SK-N-SH (cell line): ENCODE results near the gene INTS1. TPM values are rescaled to one million over a fixed set of nuclear protein-coding genes. Genes with fewer than 3 reads are reported as not detected.

Experiments
- CTCF ChIA-PET: fragments of 300-600, 350-600 bp; formaldehyde crosslinking; extraction: SDS; loops from one replicate; lab custom pipeline; 2021; lab: Yijun Ruan, JAX
- POLR2A ChIA-PET: fragments of 350-600 bp; sonication (Branson Sonifier 250); formaldehyde crosslinking; extraction: SDS; loops from one replicate; lab custom pipeline; 2020; ENCODE audit warnings: antibody characterized with exemption, inconsistent platforms; lab: Yijun Ruan, JAX
- DNase-seq: peaks from one replicate; pipeline ENCODE4 v3.0.0; 2012
- H2AFZ ChIP-seq: fragments of 200-600 bp; sonication (generic); 2 replicates; pipeline ENCODE4 v1.8.1; 2016; ENCODE audit warnings: antibody characterized with exemption, mild to moderate bottlenecking, low read depth
- H3F3A ChIP-seq: fragments of 200-600 bp; sonication (generic); replicated peaks from 2 replicates; pipeline ENCODE3; 2016; ENCODE audit warnings: antibody characterized with exemption, mild to moderate bottlenecking; ENCODE audit not compliant: insufficient read depth
- H3K27ac ChIP-seq, 2 experiments: fragments of 200-500 bp in 1 of 2; fragments of 200-600 bp in 1 of 2; sonication (Bioruptor generic) in 1 of 2; sonication (generic), shearing (Covaris generic) in 1 of 2; 2 replicates each; pipeline versions ENCODE4 v1.5.1 to v1.6.1; 2014 to 2016; ENCODE audit warnings: low read depth in 2 of 2, inconsistent platforms in 1 of 2, low read length in 1 of 2, mild to moderate bottlenecking in 1 of 2, mixed read lengths in 1 of 2
- H3K27me3 ChIP-seq: fragments of 200-600 bp; sonication (generic), shearing (Covaris generic); 2 replicates; pipeline ENCODE4 v1.6.1; 2016; ENCODE audit warnings: mixed run types; ENCODE audit not compliant: insufficient read depth
- H3K36me3 ChIP-seq, 2 experiments: fragments of 200-500 bp in 1 of 2; fragments of 200-600 bp in 1 of 2; sonication (Bioruptor generic) in 1 of 2; sonication (generic) in 1 of 2; replicated peaks in 1 of 2; 2 replicates each; pipeline versions ENCODE3 to v1.5.1; 2014 to 2016; ENCODE audit warnings: low read length in 1 of 2, mild to moderate bottlenecking in 1 of 2; ENCODE audit not compliant: insufficient read depth in 2 of 2, control insufficient read depth in 1 of 2
- H3K4me1 ChIP-seq, 2 experiments: fragments of 200-500 bp in 1 of 2; fragments of 200-600 bp in 1 of 2; sonication (Bioruptor generic) in 1 of 2; sonication (generic), shearing (Covaris generic) in 1 of 2; 2 replicates each; pipeline versions ENCODE4 v1.5.1 to v1.6.1; 2014 to 2016; ENCODE audit warnings: low read depth in 1 of 2, low read length in 1 of 2, mixed run types in 1 of 2; ENCODE audit not compliant: insufficient read depth in 2 of 2, control insufficient read depth in 1 of 2
- H3K4me2 ChIP-seq: fragments of 200-600 bp; sonication (generic), shearing (Covaris generic); 2 replicates; pipeline ENCODE4 v1.6.1; 2017; ENCODE audit warnings: mixed run types
- H3K4me3 ChIP-seq, 2 experiments: fragments of 200-500 bp in 1 of 2; fragments of 200-600 bp in 1 of 2; sonication (Bioruptor generic) in 1 of 2; sonication (generic), shearing (Covaris generic) in 1 of 2; 2 replicates each; pipeline versions ENCODE4 v1.5.1 to v1.8.1; 2014 to 2016; ENCODE audit warnings: low read depth in 2 of 2, inconsistent platforms in 1 of 2, low read length in 1 of 2, mild to moderate bottlenecking in 1 of 2, mixed read lengths in 1 of 2, moderate library complexity in 1 of 2
- H3K79me2 ChIP-seq: fragments of 200-600 bp; sonication (generic); 2 replicates; pipeline ENCODE4 v1.8.1; 2017; ENCODE audit warnings: mild to moderate bottlenecking; ENCODE audit not compliant: insufficient read depth
- H3K9ac ChIP-seq: fragments of 200-600 bp; sonication (generic); 2 replicates; pipeline ENCODE4 v1.6.1; 2017; ENCODE audit warnings: mixed run types
- H3K9me2 ChIP-seq: fragments of 200-600 bp; sonication (generic); 2 replicates; pipeline ENCODE4 v1.6.1; 2017; ENCODE audit warnings: mixed run types
- H3K9me3 ChIP-seq: fragments of 200-600 bp; sonication (generic); 2 replicates; pipeline ENCODE4 v1.6.1; 2017; ENCODE audit warnings: mixed run types, mild to moderate bottlenecking, moderate library complexity
- H4K20me1 ChIP-seq: fragments of 200-600 bp; sonication (generic); 2 replicates; pipeline ENCODE4 v1.6.1; 2017; ENCODE audit warnings: mild to moderate bottlenecking, mixed run types; ENCODE audit not compliant: insufficient read depth
- ELF1 ChIP-seq: IDR thresholded peaks from 2 replicates; pipeline ENCODE4 v1.4.0; 2012
- EP300 ChIP-seq, 2 experiments: IDR thresholded peaks; 2 replicates each; pipeline versions ENCODE4 v1.4.0 to v1.6.1; 2012; ENCODE audit warnings: borderline replicate concordance in 1 of 2, low read depth in 1 of 2, low read length in 1 of 2
- EZH2phosphoT487 ChIP-seq: fragments of 200-600 bp; sonication (generic); IDR thresholded peaks from 2 replicates; pipeline ENCODE4 v1.6.1; 2017; ENCODE audit warnings: low read depth, mixed run types, mild to moderate bottlenecking, antibody characterized with exemption, moderate library complexity, borderline replicate concordance
- GATA2 ChIP-seq: sonication (generic); formaldehyde crosslinking; IDR thresholded peaks from 2 replicates; pipeline ENCODE4 v1.5.0; 2020; ENCODE audit warnings: mild to moderate bottlenecking, missing genetic modification reagents
- JUND ChIP-seq: IDR thresholded peaks from 2 replicates; pipeline ENCODE4 v1.4.0; 2012
- MEF2A ChIP-seq: IDR thresholded peaks from 2 replicates; pipeline ENCODE4 v1.4.0; 2012; ENCODE audit warnings: low read depth, borderline replicate concordance
- NRF1 ChIP-seq: IDR thresholded peaks from 2 replicates; pipeline ENCODE4 v1.6.1; 2012; ENCODE audit warnings: low read depth, mild to moderate bottlenecking, low read length
- POLR2AphosphoS5 ChIP-seq: IDR thresholded peaks from 2 replicates; pipeline ENCODE4 v1.6.1; 2012; ENCODE audit warnings: low read depth, low read length
- RCOR1 ChIP-seq: fragments of 150-350 bp; IDR thresholded peaks from 2 replicates; pipeline ENCODE4 v1.6.1; 2017; ENCODE audit warnings: antibody characterized with exemption, low read length
- RFX5 ChIP-seq: IDR thresholded peaks from 2 replicates; pipeline ENCODE4 v1.6.1; 2012; ENCODE audit warnings: mild to moderate bottlenecking, improper control_type of control experiment, low read length
- RXRA ChIP-seq: IDR thresholded peaks from 2 replicates; pipeline ENCODE4 v1.4.0; 2012; ENCODE audit warnings: low read depth, mild to moderate bottlenecking, borderline replicate concordance
- SIN3A ChIP-seq: IDR thresholded peaks from 2 replicates; pipeline ENCODE4 v1.6.1; 2012; ENCODE audit warnings: low read depth, mild to moderate bottlenecking, low read length, moderate library complexity, borderline replicate concordance
- TEAD4 ChIP-seq: IDR thresholded peaks from 2 replicates; pipeline ENCODE4 v1.4.0; 2012; ENCODE audit warnings: mild to moderate bottlenecking, borderline replicate concordance; ENCODE audit not compliant: insufficient read depth
- YY1 ChIP-seq: IDR thresholded peaks from 2 replicates; pipeline ENCODE4 v1.4.0; 2012; ENCODE audit warnings: low read depth, mild to moderate bottlenecking
- WGBS: methylation state at CpG from one replicate; pipeline ENCODE4 v1.1.6; 2017; ENCODE audit warnings: low lambda C conversion rate; 5-methylcytosine and 5-hydroxymethylcytosine counted together
- polyA plus RNA-seq, 3 experiments: library from polyadenylated mRNA; depleted of rRNA; stranded (reverse); fragments of >200 nt; gene quantifications; 2 replicates each; pipeline ENCODE4 v1.2.3, GENCODE V29; 2012
- TF ChIP-seq, protein P1 (sequence below): IDR thresholded peaks from 2 replicates; pipeline ENCODE4 v1.4.0; 2012; ENCODE audit warnings: low read depth, borderline replicate concordance
- TF ChIP-seq, protein P2 (sequence below): IDR thresholded peaks from 2 replicates; pipeline ENCODE4 v1.4.0; 2012; ENCODE audit warnings: low read depth, borderline replicate concordance
- TF ChIP-seq, protein P3 (sequence below): fragments of 200-600 bp; sonication (generic); IDR thresholded peaks from 2 replicates; pipeline ENCODE4 v1.6.1; 2017; ENCODE audit warnings: antibody characterized with exemption, mild to moderate bottlenecking, moderate library complexity
- TF ChIP-seq, protein P4 (sequence below): IDR thresholded peaks from 2 replicates; pipeline ENCODE4 v1.4.0; 2012; ENCODE audit warnings: low read depth
- TF ChIP-seq, protein P5 (sequence below): fragments of 150-350 bp; IDR thresholded peaks from 2 replicates; pipeline ENCODE4 v1.6.1; 2017; ENCODE audit warnings: antibody characterized with exemption, low read length, low read depth, borderline replicate concordance

The INTS1 gene
- polyA plus RNA-seq, 1 of the 3 experiments (the other 2 are of a cell fraction): 48.1 TPM

DNA sequence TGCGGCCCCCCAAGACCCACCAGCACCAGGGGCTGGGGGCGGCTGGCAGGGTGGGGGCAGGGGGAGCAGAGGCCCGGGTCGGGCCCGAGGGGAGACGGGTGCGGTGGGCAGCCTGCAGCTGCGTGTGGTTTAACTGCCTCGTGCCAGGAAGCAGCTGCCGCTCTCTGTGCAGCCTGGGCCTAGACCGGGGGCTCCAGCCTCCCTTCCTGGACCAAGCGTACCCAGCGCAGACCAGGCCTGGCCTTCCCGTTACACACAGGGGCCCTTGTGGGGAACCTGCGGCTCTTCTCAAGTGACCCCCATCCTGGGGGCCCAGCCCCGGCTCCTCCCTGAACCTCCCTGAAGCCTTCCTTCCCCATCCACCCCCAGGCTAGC is 6.6 kb upstream of the INTS1 start:
- peaks cover 11% of the 10 kb centered on the region for H3F3A ChIP-seq
- H3K9ac ChIP-seq: no peak overlapping the region
- H3K79me2 ChIP-seq: no peaks in the 10 kb centered on the region
- ChIA-PET POLR2A (no interaction called here), CTCF (interaction anchor here (0.6 to 1.3 kb wide), 3 partner anchors 52 to 424 kb away, joined by 3 to 4 read pairs (median 3); no protein-coding TSS in a partner anchor)
- TF ChIP-seq, protein P1, sequence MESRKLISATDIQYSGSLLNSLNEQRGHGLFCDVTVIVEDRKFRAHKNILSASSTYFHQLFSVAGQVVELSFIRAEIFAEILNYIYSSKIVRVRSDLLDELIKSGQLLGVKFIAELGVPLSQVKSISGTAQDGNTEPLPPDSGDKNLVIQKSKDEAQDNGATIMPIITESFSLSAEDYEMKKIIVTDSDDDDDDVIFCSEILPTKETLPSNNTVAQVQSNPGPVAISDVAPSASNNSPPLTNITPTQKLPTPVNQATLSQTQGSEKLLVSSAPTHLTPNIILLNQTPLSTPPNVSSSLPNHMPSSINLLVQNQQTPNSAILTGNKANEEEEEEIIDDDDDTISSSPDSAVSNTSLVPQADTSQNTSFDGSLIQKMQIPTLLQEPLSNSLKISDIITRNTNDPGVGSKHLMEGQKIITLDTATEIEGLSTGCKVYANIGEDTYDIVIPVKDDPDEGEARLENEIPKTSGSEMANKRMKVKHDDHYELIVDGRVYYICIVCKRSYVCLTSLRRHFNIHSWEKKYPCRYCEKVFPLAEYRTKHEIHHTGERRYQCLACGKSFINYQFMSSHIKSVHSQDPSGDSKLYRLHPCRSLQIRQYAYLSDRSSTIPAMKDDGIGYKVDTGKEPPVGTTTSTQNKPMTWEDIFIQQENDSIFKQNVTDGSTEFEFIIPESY: no peak
- TF ChIP-seq YY1 (no peak), POLR2AphosphoS5 (no peak), RFX5 (no peak), EZH2phosphoT487 (no peak), SIN3A (no peak), MEF2A (no peak), NRF1 (no peak), EP300 (IDR thresholded peaks at IDR 0.05; ENCODE audit: borderline replicate concordance in 1 of 2, low read depth in 1 of 2, low read length in 1 of 2) (no peak), ELF1 (no peak), GATA2 (no peak), RXRA (no peak), RCOR1 (no peak), JUND (no peak), TEAD4 (no peak)
- TF ChIP-seq, protein P2, sequence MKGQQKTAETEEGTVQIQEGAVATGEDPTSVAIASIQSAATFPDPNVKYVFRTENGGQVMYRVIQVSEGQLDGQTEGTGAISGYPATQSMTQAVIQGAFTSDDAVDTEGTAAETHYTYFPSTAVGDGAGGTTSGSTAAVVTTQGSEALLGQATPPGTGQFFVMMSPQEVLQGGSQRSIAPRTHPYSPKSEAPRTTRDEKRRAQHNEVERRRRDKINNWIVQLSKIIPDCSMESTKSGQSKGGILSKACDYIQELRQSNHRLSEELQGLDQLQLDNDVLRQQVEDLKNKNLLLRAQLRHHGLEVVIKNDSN: no peak
- TF ChIP-seq, protein P3, sequence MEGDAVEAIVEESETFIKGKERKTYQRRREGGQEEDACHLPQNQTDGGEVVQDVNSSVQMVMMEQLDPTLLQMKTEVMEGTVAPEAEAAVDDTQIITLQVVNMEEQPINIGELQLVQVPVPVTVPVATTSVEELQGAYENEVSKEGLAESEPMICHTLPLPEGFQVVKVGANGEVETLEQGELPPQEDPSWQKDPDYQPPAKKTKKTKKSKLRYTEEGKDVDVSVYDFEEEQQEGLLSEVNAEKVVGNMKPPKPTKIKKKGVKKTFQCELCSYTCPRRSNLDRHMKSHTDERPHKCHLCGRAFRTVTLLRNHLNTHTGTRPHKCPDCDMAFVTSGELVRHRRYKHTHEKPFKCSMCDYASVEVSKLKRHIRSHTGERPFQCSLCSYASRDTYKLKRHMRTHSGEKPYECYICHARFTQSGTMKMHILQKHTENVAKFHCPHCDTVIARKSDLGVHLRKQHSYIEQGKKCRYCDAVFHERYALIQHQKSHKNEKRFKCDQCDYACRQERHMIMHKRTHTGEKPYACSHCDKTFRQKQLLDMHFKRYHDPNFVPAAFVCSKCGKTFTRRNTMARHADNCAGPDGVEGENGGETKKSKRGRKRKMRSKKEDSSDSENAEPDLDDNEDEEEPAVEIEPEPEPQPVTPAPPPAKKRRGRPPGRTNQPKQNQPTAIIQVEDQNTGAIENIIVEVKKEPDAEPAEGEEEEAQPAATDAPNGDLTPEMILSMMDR: no peak
- TF ChIP-seq, protein P4, sequence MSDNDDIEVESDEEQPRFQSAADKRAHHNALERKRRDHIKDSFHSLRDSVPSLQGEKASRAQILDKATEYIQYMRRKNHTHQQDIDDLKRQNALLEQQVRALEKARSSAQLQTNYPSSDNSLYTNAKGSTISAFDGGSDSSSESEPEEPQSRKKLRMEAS: no peak
- TF ChIP-seq, protein P5, sequence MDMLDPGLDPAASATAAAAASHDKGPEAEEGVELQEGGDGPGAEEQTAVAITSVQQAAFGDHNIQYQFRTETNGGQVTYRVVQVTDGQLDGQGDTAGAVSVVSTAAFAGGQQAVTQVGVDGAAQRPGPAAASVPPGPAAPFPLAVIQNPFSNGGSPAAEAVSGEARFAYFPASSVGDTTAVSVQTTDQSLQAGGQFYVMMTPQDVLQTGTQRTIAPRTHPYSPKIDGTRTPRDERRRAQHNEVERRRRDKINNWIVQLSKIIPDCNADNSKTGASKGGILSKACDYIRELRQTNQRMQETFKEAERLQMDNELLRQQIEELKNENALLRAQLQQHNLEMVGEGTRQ: no peak
- no peaks in the 10 kb centered on the region for H3K9me2 ChIP-seq
- 96% methylated on average over 9 of the region's 16 CpGs for WGBS
- H3K27ac ChIP-seq: no peak overlapping the region
- H3K4me3 ChIP-seq: no peak overlapping the region
- H3K4me1 ChIP-seq: peaks cover 4 to 12% of the 10 kb centered on the region in 2 experiments; a peak in 2 of 4 replicates
- H2AFZ ChIP-seq: no peak overlapping the region
- no peaks in the 10 kb centered on the region for H3K9me3 ChIP-seq
- no peak for DNase-seq
- no peaks in the 10 kb centered on the region for H3K36me3 ChIP-seq
- no peaks in the 10 kb centered on the region for H4K20me1 ChIP-seq
- H3K4me2 ChIP-seq: no peak overlapping the region
- H3K27me3 ChIP-seq: no peaks in the 10 kb centered on the region
